CD8-positive, alpha-beta memory T cell (primary cell): ENCODE results near the gene NDUFAB1. TPM values are rescaled to one million over a fixed set of nuclear protein-coding genes. Genes with fewer than 3 reads are reported as not detected.

Experiments used
- CTCF ChIA-PET: fragments of 350-600 bp; sonication (Branson Sonifier 250); formaldehyde crosslinking; loops from one replicate; lab custom pipeline; 2021; ENCODE audit warnings: antibody characterized with exemption; lab: Charles Lee
- POLR2A ChIA-PET: fragments of 350-600 bp; sonication (Branson Sonifier 250); formaldehyde crosslinking; loops from one replicate; lab custom pipeline; 2021; ENCODE audit warnings: antibody characterized with exemption; lab: Charles Lee
- DNase-seq, 5 donors: peaks; one replicate each; pipeline versions ENCODE4 v3.0.0 to v3.0.0-alpha.2; 2020 to 2022; ENCODE audit warnings: mixed read lengths in 1 of 5
- H3K27ac ChIP-seq: one replicate; pipeline ENCODE4 v1.7.0; 2013; ENCODE audit warnings: low read depth, mild to moderate bottlenecking, low read length, moderate library complexity
- H3K27me3 ChIP-seq: 2 replicates; pipeline ENCODE4 v1.7.0; 2013; ENCODE audit warnings: low read length, mild to moderate bottlenecking; ENCODE audit not compliant: insufficient read depth, poor library complexity, severe bottlenecking
- H3K36me3 ChIP-seq: 2 replicates; pipeline ENCODE4 v1.7.0; 2013; ENCODE audit warnings: mild to moderate bottlenecking, low read length, moderate library complexity; ENCODE audit not compliant: insufficient read depth
- H3K4me1 ChIP-seq: 2 replicates; pipeline ENCODE4 v1.7.0; 2013; ENCODE audit warnings: mild to moderate bottlenecking, low read length, moderate library complexity; ENCODE audit not compliant: insufficient read depth
- H3K4me3 ChIP-seq: 2 replicates; pipeline ENCODE4 v1.7.0; 2013; ENCODE audit warnings: mild to moderate bottlenecking, low read length
- H3K9me3 ChIP-seq: 2 replicates; pipeline ENCODE4 v1.7.0; 2013; ENCODE audit warnings: mild to moderate bottlenecking, low read length
- H3K27ac Mint-ChIP-seq, 8 donors: one replicate each; pipeline ENCODE4 v1.8.0; 2020 to 2021; ENCODE audit warnings: mixed read lengths in 8 of 8, mild to moderate bottlenecking in 6 of 8, inconsistent platforms in 3 of 8, moderate library complexity in 3 of 8
- H3K27me3 Mint-ChIP-seq, 2 donors: one replicate each; pipeline ENCODE4 v1.8.0; 2020 to 2021; ENCODE audit warnings: mixed read lengths in 2 of 2, mild to moderate bottlenecking in 1 of 2, moderate library complexity in 1 of 2
- H3K36me3 Mint-ChIP-seq, 3 donors: one replicate each; pipeline ENCODE4 v1.8.0; 2020 to 2021; ENCODE audit warnings: mixed read lengths in 3 of 3, inconsistent platforms in 1 of 3, mild to moderate bottlenecking in 1 of 3
- H3K4me1 Mint-ChIP-seq, 3 donors: one replicate each; pipeline ENCODE4 v1.8.0; 2020 to 2021; ENCODE audit warnings: mixed read lengths in 3 of 3, inconsistent platforms in 1 of 3, mild to moderate bottlenecking in 1 of 3
- H3K4me3 Mint-ChIP-seq, 7 donors: one replicate each; pipeline ENCODE4 v1.8.0; 2020 to 2021; ENCODE audit warnings: mixed read lengths in 7 of 7, mild to moderate bottlenecking in 6 of 7, moderate library complexity in 4 of 7, inconsistent platforms in 2 of 7
- H3K9me3 Mint-ChIP-seq, 5 donors: one replicate each; pipeline ENCODE4 v1.8.0; 2020 to 2022; ENCODE audit warnings: mixed read lengths in 5 of 5, mild to moderate bottlenecking in 3 of 5, moderate library complexity in 2 of 5, inconsistent platforms in 1 of 5
- polyA plus RNA-seq: library from polyadenylated mRNA; unstranded; fragments of 300-500 nt; fragmentation: Illumina TruSeq; gene quantifications from one replicate; pipeline ENCODE4 v1.2.3, GENCODE V29; 2021
- total RNA-seq, 2 experiments: library from RNA; stranded (reverse); gene quantifications; one replicate each; pipeline ENCODE4 v1.2.3, GENCODE V29; 2021

The NDUFAB1 gene
- total and polyA plus RNA-seq, 3 experiments from 2014 or later, result 163 to 217 (median 167) TPM

- Mint-ChIP-seq H3K36me3 (peaks cover 4 to 84% (median 20%) of the 10 kb centered on the region in 3 donors), H3K4me3 (no peak overlapping the region), H3K27ac (peak overlapping the region in 1 of 8 donors; percentile 6), H3K4me1 (no peaks in the 10 kb centered on the region), H3K9me3 (no peaks in the 10 kb centered on the region), H3K27me3 (no peaks in the 10 kb centered on the region)
- H3K4me3 ChIP-seq, result no peak overlapping the region
- no peak for DNase-seq
- H3K36me3 ChIP-seq, result peaks cover 21% of the 10 kb centered on the region
- POLR2A ChIA-PET, result no interaction called here
- CTCF ChIA-PET, result interaction anchor here (0.7 kb wide), 1 partner anchor 96 kb away, joined by 3 read pairs; no protein-coding TSS in a partner anchor
- H3K27me3 ChIP-seq, result no peaks in the 10 kb centered on the region
- no peaks in the 10 kb centered on the region for H3K4me1 ChIP-seq
- no peaks in the 10 kb centered on the region for H3K9me3 ChIP-seq
- H3K27ac ChIP-seq, result no peak overlapping the region
Measured at GRCh38 chr16:23581764-23582163, 14.4 kb downstream of the NDUFAB1 start.

GRCh38 chr16:23580391-23580790, 15.7 kb downstream of the NDUFAB1 start:
- DNase-seq, result no peak
- ChIA-PET POLR2A (no interaction called here), CTCF (no interaction called here)
- H3K4me1 ChIP-seq, result no peaks in the 10 kb centered on the region
- no peaks in the 10 kb centered on the region for H3K27me3 ChIP-seq
- H3K9me3 ChIP-seq, result no peaks in the 10 kb centered on the region
- peaks cover 11% of the 10 kb centered on the region for H3K36me3 ChIP-seq
- H3K27ac ChIP-seq, result no peak overlapping the region
- Mint-ChIP-seq H3K27ac (peak overlapping the region in 1 of 8 donors; percentile 17), H3K9me3 (no peaks in the 10 kb centered on the region), H3K4me3 (no peak overlapping the region), H3K27me3 (no peaks in the 10 kb centered on the region), H3K4me1 (no peaks in the 10 kb centered on the region), H3K36me3 (peaks cover 4 to 87% (median 15%) of the 10 kb centered on the region in 3 donors)
- H3K4me3 ChIP-seq, result no peak overlapping the region

- no peak overlapping the region for H3K4me3 Mint-ChIP-seq
- no peak for DNase-seq
- no peak overlapping the region for H3K27ac Mint-ChIP-seq
- no peaks in the 10 kb centered on the region for H3K9me3 Mint-ChIP-seq
- CTCF ChIA-PET, result no interaction called here
- no peak overlapping the region for H3K4me3 ChIP-seq
- H3K36me3 Mint-ChIP-seq, result peaks cover 4 to 83% (median 12%) of the 10 kb centered on the region in 3 donors
- H3K9me3 ChIP-seq, result no peaks in the 10 kb centered on the region
- no peaks in the 10 kb centered on the region for H3K4me1 ChIP-seq
- peaks cover 5% of the 10 kb centered on the region for H3K36me3 ChIP-seq
- POLR2A ChIA-PET, result no interaction called here
- H3K4me1 Mint-ChIP-seq, result no peaks in the 10 kb centered on the region
- no peak overlapping the region for H3K27ac ChIP-seq
- no peaks in the 10 kb centered on the region for H3K27me3 ChIP-seq
- no peaks in the 10 kb centered on the region for H3K27me3 Mint-ChIP-seq
Measured at GRCh38 chr16:23579371-23579770, 16.7 kb downstream of the NDUFAB1 start.

- H3K36me3 ChIP-seq, result peaks cover 10% of the 10 kb centered on the region
- no peaks in the 10 kb centered on the region for H3K9me3 ChIP-seq
- DNase-seq, result no peak
- POLR2A ChIA-PET, result no interaction called here
- CTCF ChIA-PET, result no interaction called here
- Mint-ChIP-seq H3K36me3 (peaks cover 4 to 88% (median 9%) of the 10 kb centered on the region in 3 donors), H3K9me3 (no peaks in the 10 kb centered on the region), H3K27me3 (no peaks in the 10 kb centered on the region), H3K4me3 (no peak overlapping the region), H3K4me1 (no peaks in the 10 kb centered on the region), H3K27ac (no peak overlapping the region)
- no peak overlapping the region for H3K4me3 ChIP-seq
- H3K4me1 ChIP-seq, result no peaks in the 10 kb centered on the region
- no peak overlapping the region for H3K27ac ChIP-seq
- H3K27me3 ChIP-seq, result no peaks in the 10 kb centered on the region
Measured at GRCh38 chr16:23578101-23578830, 17.9 kb downstream of the NDUFAB1 start.

GRCh38 chr16:23577493-23577892, 18.6 kb downstream of the NDUFAB1 start:
- no peak for DNase-seq
- Histone ChIP-seq H3K4me1 (no peaks in the 10 kb centered on the region), H3K4me3 (no peak overlapping the region), H3K27ac (no peak overlapping the region), H3K9me3 (no peaks in the 10 kb centered on the region), H3K27me3 (no peaks in the 10 kb centered on the region), H3K36me3 (peaks cover 10% of the 10 kb centered on the region)
- peaks cover 4 to 90% (median 9%) of the 10 kb centered on the region in 3 donors for H3K36me3 Mint-ChIP-seq
- CTCF ChIA-PET, result no interaction called here
- H3K4me3 Mint-ChIP-seq, result no peak overlapping the region
- H3K27me3 Mint-ChIP-seq, result no peaks in the 10 kb centered on the region
- POLR2A ChIA-PET, result no interaction called here
- no peaks in the 10 kb centered on the region for H3K9me3 Mint-ChIP-seq
- peak overlapping the region in 2 of 8 donors; percentile 43 to 71 for H3K27ac Mint-ChIP-seq
- H3K4me1 Mint-ChIP-seq, result no peaks in the 10 kb centered on the region

GRCh38 chr16:23575834-23576233, 20.3 kb downstream of the NDUFAB1 start:
- ChIA-PET CTCF (no interaction called here), POLR2A (no interaction called here)
- Mint-ChIP-seq H3K36me3 (peaks cover 4 to 92% (median 9%) of the 10 kb centered on the region in 3 donors), H3K27ac (peak overlapping the region in 2 of 8 donors; percentile 38 to 86), H3K4me3 (no peak overlapping the region), H3K27me3 (no peaks in the 10 kb centered on the region), H3K9me3 (no peaks in the 10 kb centered on the region), H3K4me1 (no peaks in the 10 kb centered on the region)
- Histone ChIP-seq H3K9me3 (no peaks in the 10 kb centered on the region), H3K4me3 (no peak overlapping the region), H3K4me1 (no peaks in the 10 kb centered on the region), H3K36me3 (peaks cover 18% of the 10 kb centered on the region), H3K27me3 (no peaks in the 10 kb centered on the region), H3K27ac (no peak overlapping the region)
- DNase-seq, result no peak

GRCh38 chr16:23573817-23574216, 22.3 kb downstream of the NDUFAB1 start:
- POLR2A ChIA-PET, result no interaction called here
- CTCF ChIA-PET, result no interaction called here
- peaks cover 27% of the 10 kb centered on the region for H3K36me3 ChIP-seq

GRCh38 chr16:23572394-23572793, 23.7 kb downstream of the NDUFAB1 start:
- Histone ChIP-seq H3K36me3 (peaks cover 31% of the 10 kb centered on the region), H3K27me3 (no peaks in the 10 kb centered on the region), H3K4me3 (no peak overlapping the region), H3K9me3 (no peaks in the 10 kb centered on the region), H3K4me1 (no peaks in the 10 kb centered on the region), H3K27ac (no peak overlapping the region)
- Mint-ChIP-seq H3K27ac (no peak overlapping the region), H3K9me3 (no peaks in the 10 kb centered on the region), H3K27me3 (no peaks in the 10 kb centered on the region), H3K4me3 (no peak overlapping the region), H3K4me1 (peaks cover 0 to 4% (median 0%) of the 10 kb centered on the region in 3 donors), H3K36me3 (peaks cover 4 to 86% (median 15%) of the 10 kb centered on the region in 3 donors)
- CTCF ChIA-PET, result interaction anchor here (1.5 kb wide), 1 partner anchor 24 kb away, joined by 5 read pairs; the partner anchor contains the start of gene NDUFAB1
- POLR2A ChIA-PET, result interaction anchor here (0.5 kb wide), 1 partner anchor 57 kb away, joined by 4 read pairs; no protein-coding TSS in a partner anchor
- peak in 1 of 5 donors; percentile 19 for DNase-seq

More at GRCh38 chr16:23573817-23574216, 22.3 kb downstream of the NDUFAB1 start:
- Mint-ChIP-seq H3K4me1 (peaks cover 0 to 4% (median 0%) of the 10 kb centered on the region in 3 donors), H3K27ac (no peak overlapping the region), H3K9me3 (no peaks in the 10 kb centered on the region), H3K27me3 (no peaks in the 10 kb centered on the region), H3K4me3 (no peak overlapping the region), H3K36me3 (peaks cover 4 to 90% (median 14%) of the 10 kb centered on the region in 3 donors)
- no peak overlapping the region for H3K4me3 ChIP-seq
- no peaks in the 10 kb centered on the region for H3K27me3 ChIP-seq
- no peaks in the 10 kb centered on the region for H3K9me3 ChIP-seq
- no peak overlapping the region for H3K27ac ChIP-seq
- DNase-seq, result peak in 1 of 5 donors; percentile 12
- no peaks in the 10 kb centered on the region for H3K4me1 ChIP-seq
